ENCODE data around the gene MAF. TPM values are rescaled to one million over a fixed set of nuclear protein-coding genes. Genes with fewer than 3 reads are reported as not detected.

Gene MAF
- total and polyA plus RNA-seq, 2 experiments from 2014 or later, result 0.91 to 2.5 TPM

DNA sequence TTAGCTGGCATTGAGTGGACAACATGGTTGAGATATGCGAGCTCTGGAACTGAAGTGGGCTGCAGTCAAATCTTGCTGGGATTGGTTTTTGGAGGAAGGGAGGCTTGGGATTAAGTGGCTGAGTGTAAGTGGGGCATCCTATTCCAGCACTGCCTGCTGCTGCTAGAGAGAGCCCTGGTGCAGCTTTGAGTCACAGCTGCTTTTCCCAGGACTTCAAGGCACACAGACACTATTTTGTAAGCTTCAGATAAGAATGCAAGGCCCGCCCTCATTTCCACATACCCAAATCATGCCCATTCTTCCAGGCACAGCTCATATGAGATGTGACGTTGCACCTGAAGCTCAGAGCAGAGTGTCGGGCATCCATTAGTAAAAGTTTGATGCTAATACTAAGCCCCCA lies 10.2 kb upstream of the MAF start:
- no peaks in the 10 kb centered on the region for H4K20me1 ChIP-seq (replicated peaks; ENCODE audit: insufficient read depth)
- no peak overlapping the region for H3K4me2 ChIP-seq
- no peaks in the 10 kb centered on the region for H3K36me3 ChIP-seq (ENCODE audit: insufficient read depth)
- Mint-ChIP-seq H3K4me3 (no peak overlapping the region), H3K36me3 (ENCODE audit: low read depth) (no peaks in the 10 kb centered on the region; the same call in 2 of the 3 replicates), H3K27ac (no peak overlapping the region), H3K9me3 (no peaks in the 10 kb centered on the region), H3K27me3 (ENCODE audit: insufficient read depth, low read depth, poor library complexity) (no peaks in the 10 kb centered on the region), H3K4me1 (peaks cover 6% of the 10 kb centered on the region)
- no peaks in the 10 kb centered on the region for H3K9me2 ChIP-seq (ENCODE audit: insufficient read depth)
- H3F3A ChIP-seq (replicated peaks; ENCODE audit: low read depth), result no peaks in the 10 kb centered on the region
- no peak overlapping the region for H3K27ac ChIP-seq (ENCODE audit: low read depth)
- H3K4me1 ChIP-seq (ENCODE audit: insufficient read depth), result peaks cover 3% of the 10 kb centered on the region; the same call in 1 of the 2 replicates
- no peaks in the 10 kb centered on the region for H3K27me3 ChIP-seq (ENCODE audit: insufficient read depth)
- H2AFZ ChIP-seq, result no peak overlapping the region
- no peaks in the 10 kb centered on the region for H3K79me2 ChIP-seq (replicated peaks; ENCODE audit: insufficient read depth)
- H3K4me3 ChIP-seq, result no peak overlapping the region
- no peak for ATAC-seq
- DNase-seq (ENCODE audit: low spot score), result no peak
- TF ChIP-seq, protein P1, sequence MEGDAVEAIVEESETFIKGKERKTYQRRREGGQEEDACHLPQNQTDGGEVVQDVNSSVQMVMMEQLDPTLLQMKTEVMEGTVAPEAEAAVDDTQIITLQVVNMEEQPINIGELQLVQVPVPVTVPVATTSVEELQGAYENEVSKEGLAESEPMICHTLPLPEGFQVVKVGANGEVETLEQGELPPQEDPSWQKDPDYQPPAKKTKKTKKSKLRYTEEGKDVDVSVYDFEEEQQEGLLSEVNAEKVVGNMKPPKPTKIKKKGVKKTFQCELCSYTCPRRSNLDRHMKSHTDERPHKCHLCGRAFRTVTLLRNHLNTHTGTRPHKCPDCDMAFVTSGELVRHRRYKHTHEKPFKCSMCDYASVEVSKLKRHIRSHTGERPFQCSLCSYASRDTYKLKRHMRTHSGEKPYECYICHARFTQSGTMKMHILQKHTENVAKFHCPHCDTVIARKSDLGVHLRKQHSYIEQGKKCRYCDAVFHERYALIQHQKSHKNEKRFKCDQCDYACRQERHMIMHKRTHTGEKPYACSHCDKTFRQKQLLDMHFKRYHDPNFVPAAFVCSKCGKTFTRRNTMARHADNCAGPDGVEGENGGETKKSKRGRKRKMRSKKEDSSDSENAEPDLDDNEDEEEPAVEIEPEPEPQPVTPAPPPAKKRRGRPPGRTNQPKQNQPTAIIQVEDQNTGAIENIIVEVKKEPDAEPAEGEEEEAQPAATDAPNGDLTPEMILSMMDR (conservative IDR thresholded peaks at IDR 0.05; ENCODE audit: low read depth in 2 of 2), result no peak
- TF ChIP-seq, protein P2, sequence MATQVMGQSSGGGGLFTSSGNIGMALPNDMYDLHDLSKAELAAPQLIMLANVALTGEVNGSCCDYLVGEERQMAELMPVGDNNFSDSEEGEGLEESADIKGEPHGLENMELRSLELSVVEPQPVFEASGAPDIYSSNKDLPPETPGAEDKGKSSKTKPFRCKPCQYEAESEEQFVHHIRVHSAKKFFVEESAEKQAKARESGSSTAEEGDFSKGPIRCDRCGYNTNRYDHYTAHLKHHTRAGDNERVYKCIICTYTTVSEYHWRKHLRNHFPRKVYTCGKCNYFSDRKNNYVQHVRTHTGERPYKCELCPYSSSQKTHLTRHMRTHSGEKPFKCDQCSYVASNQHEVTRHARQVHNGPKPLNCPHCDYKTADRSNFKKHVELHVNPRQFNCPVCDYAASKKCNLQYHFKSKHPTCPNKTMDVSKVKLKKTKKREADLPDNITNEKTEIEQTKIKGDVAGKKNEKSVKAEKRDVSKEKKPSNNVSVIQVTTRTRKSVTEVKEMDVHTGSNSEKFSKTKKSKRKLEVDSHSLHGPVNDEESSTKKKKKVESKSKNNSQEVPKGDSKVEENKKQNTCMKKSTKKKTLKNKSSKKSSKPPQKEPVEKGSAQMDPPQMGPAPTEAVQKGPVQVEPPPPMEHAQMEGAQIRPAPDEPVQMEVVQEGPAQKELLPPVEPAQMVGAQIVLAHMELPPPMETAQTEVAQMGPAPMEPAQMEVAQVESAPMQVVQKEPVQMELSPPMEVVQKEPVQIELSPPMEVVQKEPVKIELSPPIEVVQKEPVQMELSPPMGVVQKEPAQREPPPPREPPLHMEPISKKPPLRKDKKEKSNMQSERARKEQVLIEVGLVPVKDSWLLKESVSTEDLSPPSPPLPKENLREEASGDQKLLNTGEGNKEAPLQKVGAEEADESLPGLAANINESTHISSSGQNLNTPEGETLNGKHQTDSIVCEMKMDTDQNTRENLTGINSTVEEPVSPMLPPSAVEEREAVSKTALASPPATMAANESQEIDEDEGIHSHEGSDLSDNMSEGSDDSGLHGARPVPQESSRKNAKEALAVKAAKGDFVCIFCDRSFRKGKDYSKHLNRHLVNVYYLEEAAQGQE (IDR thresholded peaks at IDR 0.05; ENCODE audit: unreplicated experiment), result no peak
- TF ChIP-seq EZH2 (IDR thresholded peaks at IDR 0.05; ENCODE audit: low read depth, unreplicated experiment) (no peak), STAT1 (IDR thresholded peaks at IDR 0.05; ENCODE audit: unreplicated experiment) (no peak), CREB1 (CRISPR knock-in tag; IDR thresholded peaks at IDR 0.05; ENCODE audit: low read depth) (no peak), NANOG (IDR thresholded peaks at IDR 0.05; ENCODE audit: borderline replicate concordance) (no peak), JUNB (IDR thresholded peaks at IDR 0.05; ENCODE audit: unreplicated experiment) (no peak), ZNF114 (CRISPR knock-in tag; IDR thresholded peaks at IDR 0.05) (no peak), POLR2AphosphoS5 (IDR thresholded peaks at IDR 0.05; ENCODE audit: low read depth) (no peak), ZNF331 (CRISPR knock-in tag; IDR thresholded peaks at IDR 0.05; ENCODE audit: low read depth) (no peak), EZH2phosphoT487 (IDR thresholded peaks at IDR 0.05; ENCODE audit: unreplicated experiment) (no peak), ZNF462 (CRISPR knock-in tag; IDR thresholded peaks at IDR 0.05) (no peak)
- TF ChIP-seq, protein P3, sequence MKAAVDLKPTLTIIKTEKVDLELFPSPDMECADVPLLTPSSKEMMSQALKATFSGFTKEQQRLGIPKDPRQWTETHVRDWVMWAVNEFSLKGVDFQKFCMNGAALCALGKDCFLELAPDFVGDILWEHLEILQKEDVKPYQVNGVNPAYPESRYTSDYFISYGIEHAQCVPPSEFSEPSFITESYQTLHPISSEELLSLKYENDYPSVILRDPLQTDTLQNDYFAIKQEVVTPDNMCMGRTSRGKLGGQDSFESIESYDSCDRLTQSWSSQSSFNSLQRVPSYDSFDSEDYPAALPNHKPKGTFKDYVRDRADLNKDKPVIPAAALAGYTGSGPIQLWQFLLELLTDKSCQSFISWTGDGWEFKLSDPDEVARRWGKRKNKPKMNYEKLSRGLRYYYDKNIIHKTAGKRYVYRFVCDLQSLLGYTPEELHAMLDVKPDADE (IDR thresholded peaks at IDR 0.05), result no peak

All from GM23338 (cell line).